HEK293 (cell line): Measurements from ENCODE around the gene PRR36.

ENCODE experiments used
- CTCF ChIA-PET: fragments of 350-600 bp; formaldehyde crosslinking; extraction: SDS; loops from one replicate; lab custom pipeline; 2021; ENCODE audit warnings: antibody characterized with exemption; lab: Yijun Ruan, JAX
- POLR2A ChIA-PET: fragments of 300-600 bp; formaldehyde crosslinking; extraction: SDS; loops from one replicate; lab custom pipeline; 2020; ENCODE audit warnings: antibody characterized with exemption, inconsistent platforms; lab: Yijun Ruan, JAX
- H3K27ac ChIP-seq: fragments of 200-500 bp; sonication (Bioruptor generic); 2 replicates; pipeline ENCODE4 v1.5.1; 2014; ENCODE audit warnings: low read depth, low read length, control low read depth, inconsistent platforms; ENCODE audit errors: extremely low read depth
- H3K36me3 ChIP-seq, 2 experiments: fragments of 200-500 bp in 1 of 2; sonication (Bioruptor generic) in 1 of 2; 1 replicate in 1 of 2; 2 replicates in 1 of 2; pipeline ENCODE4 v1.5.1; 2014 to 2017; ENCODE audit warnings: inconsistent platforms in 2 of 2, low read length in 2 of 2; ENCODE audit not compliant: control insufficient read depth in 2 of 2, insufficient read depth in 1 of 2
- H3K4me1 ChIP-seq: fragments of 200-500 bp; sonication (Bioruptor generic); 2 replicates; pipeline ENCODE4 v1.5.1; 2014; ENCODE audit warnings: mild to moderate bottlenecking, low read length, inconsistent platforms; ENCODE audit not compliant: control insufficient read depth, insufficient read depth
- H3K4me3 ChIP-seq: 2 replicates; pipeline ENCODE4 v1.5.1; 2011; ENCODE audit warnings: low read depth, mild to moderate bottlenecking, control low read depth, low read length, moderate library complexity
- H3K9me3 ChIP-seq: fragments of 200-500 bp; sonication (Bioruptor generic); 2 replicates; pipeline ENCODE4 v1.5.1; 2014; ENCODE audit warnings: low read depth, low read length, inconsistent platforms; ENCODE audit not compliant: control insufficient read depth, insufficient read depth
- EGR2 ChIP-seq: fragments of 450-650 bp; formaldehyde crosslinking; IDR thresholded peaks from 2 replicates; pipeline ENCODE4 v1.5.1; 2016; ENCODE audit warnings: low read depth, missing biosample characterization, missing genetic modification characterization
- GLIS1 ChIP-seq: fragments of 450-650 bp; formaldehyde crosslinking; IDR thresholded peaks from 2 replicates; pipeline ENCODE4 v1.5.1; 2016; ENCODE audit warnings: missing biosample characterization, missing genetic modification characterization
- GLIS2 ChIP-seq: fragments of 450-650 bp; formaldehyde crosslinking; IDR thresholded peaks from 2 replicates; pipeline ENCODE4 v1.5.1; 2016; ENCODE audit warnings: missing biosample characterization, missing genetic modification characterization
- HOXD13 ChIP-seq: sonication (generic); formaldehyde crosslinking; IDR thresholded peaks from 2 replicates; pipeline ENCODE4 v1.8.0; 2022; ENCODE audit warnings: missing genetic modification reagents, borderline replicate concordance
- KLF1 ChIP-seq: fragments of 450-650 bp; formaldehyde crosslinking; IDR thresholded peaks from 2 replicates; pipeline ENCODE4 v1.5.1; 2016; ENCODE audit warnings: missing biosample characterization, missing genetic modification characterization
- KLF7 ChIP-seq: fragments of 450-650 bp; formaldehyde crosslinking; IDR thresholded peaks from 2 replicates; pipeline ENCODE4 v1.5.1; 2016; ENCODE audit warnings: missing biosample characterization, missing genetic modification characterization, borderline replicate concordance
- KLF9 ChIP-seq: fragments of 450-650 bp; formaldehyde crosslinking; IDR thresholded peaks from 2 replicates; pipeline ENCODE4 v1.5.1; 2016; ENCODE audit warnings: missing biosample characterization, missing genetic modification characterization, low read depth
- OSR2 ChIP-seq: fragments of 450-650 bp; formaldehyde crosslinking; IDR thresholded peaks from 2 replicates; pipeline ENCODE4 v1.5.1; 2016; ENCODE audit warnings: missing biosample characterization, missing genetic modification characterization
- SP7 ChIP-seq: fragments of 450-650 bp; formaldehyde crosslinking; IDR thresholded peaks from 2 replicates; pipeline ENCODE4 v1.5.1; 2016; ENCODE audit warnings: missing biosample characterization, missing genetic modification characterization
- TCF7L2 ChIP-seq: IDR thresholded peaks from 2 replicates; pipeline ENCODE4 v1.6.1; 2011; ENCODE audit warnings: low read depth, mild to moderate bottlenecking, inconsistent platforms, low read length, moderate library complexity, borderline replicate concordance
- WT1 ChIP-seq: fragments of 450-650 bp; formaldehyde crosslinking; IDR thresholded peaks from 2 replicates; pipeline ENCODE4 v1.5.1; 2016; ENCODE audit warnings: missing biosample characterization, missing genetic modification characterization
- ZBTB11 ChIP-seq: fragments of 450-650 bp; formaldehyde crosslinking; conservative IDR thresholded peaks from 2 replicates; pipeline ENCODE4 v1.5.1; 2016; ENCODE audit warnings: low read depth, missing biosample characterization, missing genetic modification characterization
- ZBTB8A ChIP-seq: fragments of 450-650 bp; formaldehyde crosslinking; IDR thresholded peaks from 2 replicates; pipeline ENCODE4 v1.5.1; 2016; ENCODE audit warnings: missing biosample characterization, missing genetic modification characterization
- ZFHX2 ChIP-seq: fragments of 450-650 bp; formaldehyde crosslinking; conservative IDR thresholded peaks from 2 replicates; pipeline ENCODE4 v1.5.1; 2016; ENCODE audit warnings: missing biosample characterization, missing genetic modification characterization
- ZFP3 ChIP-seq: fragments of 450-650 bp; formaldehyde crosslinking; IDR thresholded peaks from 2 replicates; pipeline ENCODE4 v1.5.1; 2016; ENCODE audit warnings: low read depth, missing biosample characterization, missing genetic modification characterization
- ZNF10 ChIP-seq: fragments of 450-650 bp; formaldehyde crosslinking; IDR thresholded peaks from 2 replicates; pipeline ENCODE4 v1.5.1; 2017; ENCODE audit warnings: missing biosample characterization, missing genetic modification characterization
- ZNF184 ChIP-seq: fragments of 450-650 bp; IDR thresholded peaks from 2 replicates; pipeline ENCODE4 v1.5.1; 2018; ENCODE audit warnings: missing biosample characterization, mild to moderate bottlenecking, missing genetic modification characterization
- ZNF248 ChIP-seq: fragments of 450-650 bp; formaldehyde crosslinking; IDR thresholded peaks from 2 replicates; pipeline ENCODE4 v1.5.1; 2017; ENCODE audit warnings: missing biosample characterization, missing genetic modification characterization
- ZNF341 ChIP-seq: fragments of 450-650 bp; formaldehyde crosslinking; IDR thresholded peaks from 2 replicates; pipeline ENCODE4; 2016; ENCODE audit warnings: low read depth, missing biosample characterization, missing genetic modification characterization
- ZNF423 ChIP-seq: fragments of 450-650 bp; formaldehyde crosslinking; IDR thresholded peaks from 2 replicates; pipeline ENCODE4 v1.5.1; 2016; ENCODE audit warnings: missing biosample characterization, missing genetic modification characterization
- ZNF600 ChIP-seq: fragments of 450-650 bp; formaldehyde crosslinking; IDR thresholded peaks from 2 replicates; pipeline ENCODE4 v1.5.1; 2016; ENCODE audit warnings: missing biosample characterization, missing genetic modification characterization
- ZNF654 ChIP-seq: fragments of 450-650 bp; formaldehyde crosslinking; IDR thresholded peaks from 2 replicates; pipeline ENCODE4 v1.5.1; 2016; ENCODE audit warnings: low read depth, missing biosample characterization, missing genetic modification characterization
- ZNF677 ChIP-seq: fragments of 450-650 bp; IDR thresholded peaks from 2 replicates; pipeline ENCODE4 v1.5.0; 2018; ENCODE audit warnings: missing biosample characterization, mild to moderate bottlenecking, missing genetic modification characterization, moderate library complexity
- ZNF785 ChIP-seq: fragments of 450-650 bp; formaldehyde crosslinking; IDR thresholded peaks from 2 replicates; pipeline ENCODE4 v1.5.1; 2016; ENCODE audit warnings: missing biosample characterization, missing genetic modification characterization

Gene PRR36

GRCh38 chr19:7856109-7856591, 18.0 kb downstream of the PRR36 start:
- ChIA-PET CTCF (no interaction called here), POLR2A (no interaction called here)
- no peak overlapping the region for H3K27ac ChIP-seq
- H3K4me3 ChIP-seq: no peak overlapping the region
- peaks cover 0 to 1% of the 10 kb centered on the region in 2 experiments; a peak in 1 of 3 replicates for H3K36me3 ChIP-seq
- no peaks in the 10 kb centered on the region; the same call in 1 of the 2 replicates for H3K4me1 ChIP-seq
- TF ChIP-seq ZNF341 (tag by site-specific recombination) (peak; percentile 39; the same call in 1 of the 2 replicates), ZNF600 (no peak), KLF1 (tag by site-specific recombination) (peak; percentile 64), SP7 (peak; percentile 83), HOXD13 (CRISPR knock-in tag) (no peak), ZNF184 (tag by site-specific recombination) (no peak)
- no peaks in the 10 kb centered on the region for H3K9me3 ChIP-seq

- no peak overlapping the region for H3K4me3 ChIP-seq
- H3K27ac ChIP-seq: no peak overlapping the region
- no peaks in the 10 kb centered on the region for H3K9me3 ChIP-seq
- H3K36me3 ChIP-seq: no peaks in the 10 kb centered on the region
- CTCF ChIA-PET: interaction anchor here (3.7 kb wide), 1 partner anchor 13 kb away, joined by 19 read pairs; no protein-coding TSS in a partner anchor
- H3K4me1 ChIP-seq: no peaks in the 10 kb centered on the region; the same call in 1 of the 2 replicates
- TF ChIP-seq ZFHX2 (tag by site-specific recombination) (0 out of 2 replicates have a peak, but pooled peaks have one; percentile 8), ZNF248 (tag by site-specific recombination) (no peak), EGR2 (tag by site-specific recombination) (peak; percentile 42; the same call in 1 of the 2 replicates), ZNF423 (tag by site-specific recombination) (no peak), OSR2 (no peak), ZNF677 (tag by site-specific recombination) (no peak), ZNF785 (no peak)
- POLR2A ChIA-PET: no interaction called here
Measured at GRCh38 chr19:7855426-7856108, 18.6 kb downstream of the PRR36 start.

- POLR2A ChIA-PET: no interaction called here
Measured at GRCh38 chr19:7853770-7854128, 20.4 kb downstream of the PRR36 start.

GRCh38 chr19:7852851-7853769, 21.1 kb downstream of the PRR36 start:
- no peaks in the 10 kb centered on the region for H3K36me3 ChIP-seq
- no peaks in the 10 kb centered on the region for H3K9me3 ChIP-seq
- no peak overlapping the region for H3K4me3 ChIP-seq
- ChIA-PET POLR2A (interaction anchor here (0.7 to 1.3 kb wide), 2 partner anchors 16 to 50 kb away, joined by 3 to 6 read pairs; partner anchors contain the start of gene MAP2K7), CTCF (interaction anchor here (0.5 to 3.7 kb wide), 33 partner anchors 8 to 1840 kb away, joined by 3 to 19 read pairs (median 4); partner anchors contain the start of genes MAP2K7 and TIMM44)
- H3K27ac ChIP-seq: no peak overlapping the region
- H3K4me1 ChIP-seq: no peaks in the 10 kb centered on the region; the same call in 1 of the 2 replicates
- peak; percentile 57 for TF ChIP-seq SP7
- TF ChIP-seq GLIS1 (tag by site-specific recombination): peak; percentile 51
- TF ChIP-seq ZFP3 (tag by site-specific recombination): no peak
- peak; percentile 63; the same call in 1 of the 2 replicates for TF ChIP-seq KLF7 (tag by site-specific recombination)
- TF ChIP-seq ZNF10 (tag by site-specific recombination): peak; percentile 99
- peak; percentile 37; the same call in 1 of the 2 replicates for TF ChIP-seq GLIS2 (tag by site-specific recombination)
- 0 out of 2 replicates have a peak, but pooled peaks have one; percentile 17 for TF ChIP-seq ZBTB11 (tag by site-specific recombination)
- peak; percentile 78; the same call in 1 of the 2 replicates for TF ChIP-seq TCF7L2
- peak; percentile 79 for TF ChIP-seq ZNF654 (tag by site-specific recombination)
- TF ChIP-seq ZBTB8A (tag by site-specific recombination): peak; percentile 55
- TF ChIP-seq KLF9 (tag by site-specific recombination): peak; percentile 82

More at GRCh38 chr19:7853770-7854128, 20.4 kb downstream of the PRR36 start:
- Histone ChIP-seq H3K4me1 (no peaks in the 10 kb centered on the region; the same call in 1 of the 2 replicates), H3K9me3 (no peaks in the 10 kb centered on the region), H3K27ac (no peak overlapping the region), H3K4me3 (no peak overlapping the region), H3K36me3 (no peaks in the 10 kb centered on the region)
- CTCF ChIA-PET: interaction anchor here (0.5 to 3.7 kb wide), 17 partner anchors 8 to 559 kb away, joined by 3 to 19 read pairs (median 4); partner anchors contain the start of genes MAP2K7 and TIMM44
- TF ChIP-seq WT1 (tag by site-specific recombination) (no peak), ZBTB8A (tag by site-specific recombination) (0 out of 2 replicates have a peak, but pooled peaks have one; percentile 5)
